GM18517 (cell line): ENCODE measurements around the gene CCT7.

Experiments used
- ATAC-seq: cut with Tn5 transposase; IDR thresholded peaks from one replicate; pipeline ENCODE4 v1.9.1; 2021; ENCODE audit warnings: mild to moderate bottlenecking, moderate library complexity; ENCODE audit not compliant: unreplicated experiment

The CCT7 gene

DNA sequence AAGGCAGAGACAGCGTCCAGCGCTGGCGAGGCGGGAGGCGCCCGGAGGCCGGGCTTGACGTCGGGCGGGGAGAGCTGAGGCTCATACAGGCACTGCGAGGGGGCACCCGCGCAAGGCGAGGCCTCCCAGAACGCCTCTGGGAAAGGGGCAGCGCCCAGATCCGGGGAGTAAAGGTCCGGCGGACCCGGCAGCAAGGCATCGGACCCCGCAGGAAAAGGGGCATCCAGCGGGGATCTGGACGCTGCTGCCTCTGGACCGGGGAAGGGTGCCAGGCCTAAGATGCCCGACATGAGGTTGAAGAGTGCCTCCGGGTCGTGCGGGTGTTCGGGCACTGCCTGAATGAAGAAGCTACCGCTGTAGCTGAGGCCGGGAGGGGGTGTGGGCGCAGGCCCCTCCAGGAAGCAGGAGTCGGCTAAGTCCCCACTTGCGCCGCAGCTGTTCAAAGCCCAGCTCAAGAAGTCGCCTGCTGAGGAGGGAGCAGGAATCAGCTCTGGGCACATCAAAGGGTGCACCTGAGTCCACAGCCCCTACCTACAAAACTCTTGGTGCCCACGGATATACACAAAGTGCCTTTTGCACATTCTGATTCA is 58.3 kb downstream of the CCT7 start:
- ATAC-seq: no peak

DNA sequence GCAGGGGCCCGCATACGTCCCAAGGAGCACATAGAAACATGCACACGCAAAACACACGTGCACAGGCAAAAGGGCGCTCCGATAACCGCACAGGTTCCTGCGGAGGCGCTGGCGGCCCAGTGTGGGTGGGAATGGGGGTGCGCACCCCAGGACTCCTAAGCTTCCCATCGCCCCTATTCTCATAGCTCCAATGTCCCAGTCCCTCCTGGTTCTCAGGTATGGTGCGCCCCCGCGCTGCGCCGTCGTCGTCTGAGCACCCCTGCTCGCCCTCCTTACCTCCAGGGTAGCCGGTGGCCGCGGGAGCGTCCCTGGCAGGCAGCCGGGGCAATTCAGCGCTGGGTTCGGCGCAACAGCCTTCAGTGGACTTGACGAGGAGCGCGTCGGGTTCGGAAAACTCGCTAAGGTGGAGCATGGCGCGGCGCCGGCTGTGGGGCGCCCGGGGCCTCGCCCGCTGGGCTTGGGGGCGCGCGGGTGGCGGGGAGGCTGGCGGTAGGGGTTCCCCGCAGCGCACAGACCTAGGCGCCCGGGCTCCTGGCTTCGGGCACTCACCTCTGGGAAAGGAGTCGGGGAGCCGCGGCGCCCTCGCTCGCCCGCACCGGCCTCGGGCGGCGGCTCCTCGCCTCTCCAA is 58.9 kb downstream of the CCT7 start:
- ATAC-seq: no peak

GRCh38 chr2:73293534-73294171 is 59.5 kb downstream of the CCT7 start, which contains the start of gene EGR4:
Gene EGR4, minus strand, starts transcription at chr2:73293548. Its CDS starts 231 bp downstream, at chr2:73293317.
- ATAC-seq: peak; percentile 94

GRCh38 chr2:73294239-73294638 is 60.1 kb downstream of the CCT7 start:
- ATAC-seq: no peak

- ATAC-seq: no peak
Observed at GRCh38 chr2:73295751-73296400, 61.8 kb downstream of the CCT7 start.

- ATAC-seq: no peak
Observed at GRCh38 chr2:73297151-73297559, 63.0 kb downstream of the CCT7 start.

DNA sequence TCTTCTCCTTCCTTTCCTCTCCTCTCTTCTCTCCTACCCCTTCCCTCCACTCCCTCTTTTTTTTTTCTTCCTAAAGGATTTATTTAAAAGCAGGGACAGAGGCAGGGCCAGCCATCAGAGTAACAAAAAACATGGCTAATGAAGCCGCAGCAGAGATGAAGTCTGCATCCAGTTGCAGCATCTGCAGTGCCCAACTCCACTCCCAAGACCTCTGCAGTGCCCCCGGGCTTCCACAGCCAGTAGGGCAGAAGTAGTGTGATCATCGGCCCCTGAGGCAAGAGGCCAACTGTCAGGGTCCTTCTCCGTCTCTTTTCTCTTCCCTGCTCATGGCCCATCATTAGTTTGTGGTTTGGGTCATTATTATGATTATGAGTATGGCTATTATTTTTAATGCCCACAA is 63.5 kb downstream of the CCT7 start:
- ATAC-seq: no peak

- ATAC-seq: no peak
Observed at GRCh38 chr2:73300926-73301325, 66.8 kb downstream of the CCT7 start.

GRCh38 chr2:73301636-73302035 is 67.5 kb downstream of the CCT7 start:
- ATAC-seq: no peak
